GM12891 (cell line): ENCODE data around the gene LRMDA.

Experiments used
- DNase-seq: peaks from one replicate; pipeline ENCODE4 v3.0.0; 2011; ENCODE audit warnings: low spot score; ENCODE audit not compliant: insufficient read length
- FAIRE-seq: peaks from 2 replicates; lab custom pipeline; 2011; peaks lifted over from hg19 to GRCh38; lab: Jason Lieb, UNC
- PAX5 ChIP-seq: IDR thresholded peaks from 2 replicates; pipeline ENCODE4 v1.6.1; 2011; ENCODE audit warnings: low read length, moderate library complexity, mild to moderate bottlenecking; ENCODE audit not compliant: insufficient read depth, severe bottlenecking
- POLR2A ChIP-seq: IDR thresholded peaks from 2 replicates; pipeline ENCODE4 v1.6.1; 2011; ENCODE audit warnings: low read depth, low read length, control low read depth
- POLR2AphosphoS5 ChIP-seq: IDR thresholded peaks from 2 replicates; pipeline ENCODE4 v1.6.1; 2011; ENCODE audit warnings: low read depth, low read length, control low read depth
- POU2F2 ChIP-seq: IDR thresholded peaks from 2 replicates; pipeline ENCODE4 v1.6.1; 2011; ENCODE audit warnings: low read depth, mild to moderate bottlenecking, control low read depth, low read length, moderate library complexity
- SPI1 ChIP-seq: IDR thresholded peaks from 2 replicates; pipeline ENCODE4 v1.6.1; 2011; ENCODE audit warnings: low read depth, low read length, control low read depth
- TAF1 ChIP-seq: IDR thresholded peaks from 2 replicates; pipeline ENCODE4 v1.6.1; 2011; ENCODE audit warnings: low read depth, low read length, control low read depth

Gene LRMDA

GRCh38 chr10:75682649-75683557 lies 251.5 kb downstream of the LRMDA start:
- FAIRE-seq: no peak
- TF ChIP-seq POLR2A: no peak
- no peak for TF ChIP-seq SPI1
- TF ChIP-seq POU2F2: no peak
- no peak for TF ChIP-seq POLR2AphosphoS5
- no peak for TF ChIP-seq PAX5
- no peak for TF ChIP-seq TAF1
- no peak for DNase-seq

DNA sequence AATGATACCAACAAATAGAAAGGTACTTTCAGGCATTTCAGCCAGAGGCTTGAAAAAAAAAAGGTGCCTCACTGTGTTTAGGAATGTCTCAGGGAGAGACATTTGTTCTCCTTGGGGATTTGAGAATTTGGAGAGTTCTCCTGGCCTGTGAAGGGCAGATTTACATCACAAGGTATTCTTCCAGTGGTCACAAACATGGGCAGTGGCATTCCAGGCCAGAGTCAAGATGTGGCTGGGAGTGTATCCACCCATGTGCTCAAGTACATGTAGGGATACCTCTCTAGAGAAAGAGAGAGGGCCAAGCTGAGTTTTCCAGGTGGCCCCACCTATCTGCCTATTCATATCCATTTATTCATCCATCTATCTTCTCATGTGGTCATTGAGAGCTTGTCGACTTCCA lies 253.8 kb downstream of the LRMDA start:
- TF ChIP-seq PAX5 (no peak), POLR2AphosphoS5 (no peak), POLR2A (no peak), SPI1 (no peak), TAF1 (no peak), POU2F2 (no peak)
- no peak for DNase-seq
- no peak for FAIRE-seq

GRCh38 chr10:75688506-75689300 lies 257.3 kb downstream of the LRMDA start:
- no peak for TF ChIP-seq POLR2AphosphoS5
- TF ChIP-seq PAX5: no peak
- no peak for TF ChIP-seq SPI1
- no peak for TF ChIP-seq TAF1
- no peak for TF ChIP-seq POU2F2
- no peak for TF ChIP-seq POLR2A
- FAIRE-seq (no peak), DNase-seq (no peak)

- FAIRE-seq: no peak
- no peak for DNase-seq
- no peak for TF ChIP-seq POU2F2
- no peak for TF ChIP-seq SPI1
- no peak for TF ChIP-seq PAX5
- TF ChIP-seq TAF1: no peak
- TF ChIP-seq POLR2A: no peak
- no peak for TF ChIP-seq POLR2AphosphoS5
Measured at GRCh38 chr10:75693489-75693888, 262.1 kb downstream of the LRMDA start.

- TF ChIP-seq POLR2AphosphoS5: no peak
- no peak for TF ChIP-seq TAF1
- TF ChIP-seq POLR2A: no peak
- no peak for TF ChIP-seq SPI1
- no peak for TF ChIP-seq POU2F2
- no peak for TF ChIP-seq PAX5
- DNase-seq: no peak
- no peak for FAIRE-seq
Measured at GRCh38 chr10:75694269-75694668, 262.8 kb downstream of the LRMDA start.

- DNase-seq (no peak), FAIRE-seq (no peak)
- TF ChIP-seq POLR2A: no peak
- no peak for TF ChIP-seq TAF1
- TF ChIP-seq SPI1: no peak
- TF ChIP-seq POU2F2: no peak
- TF ChIP-seq POLR2AphosphoS5: no peak
- TF ChIP-seq PAX5: no peak
Measured at GRCh38 chr10:75694790-75695189, 263.4 kb downstream of the LRMDA start.

- FAIRE-seq (no peak), DNase-seq (no peak)
- TF ChIP-seq POLR2A (no peak), POU2F2 (no peak), TAF1 (no peak), PAX5 (no peak), POLR2AphosphoS5 (no peak), SPI1 (no peak)
Measured at GRCh38 chr10:75695994-75696393, 264.6 kb downstream of the LRMDA start.

GRCh38 chr10:75696536-75696935 lies 265.1 kb downstream of the LRMDA start:
- no peak for TF ChIP-seq SPI1
- TF ChIP-seq POLR2A: no peak
- TF ChIP-seq TAF1: no peak
- TF ChIP-seq POU2F2: no peak
- no peak for TF ChIP-seq POLR2AphosphoS5
- no peak for FAIRE-seq
- DNase-seq: no peak

DNA sequence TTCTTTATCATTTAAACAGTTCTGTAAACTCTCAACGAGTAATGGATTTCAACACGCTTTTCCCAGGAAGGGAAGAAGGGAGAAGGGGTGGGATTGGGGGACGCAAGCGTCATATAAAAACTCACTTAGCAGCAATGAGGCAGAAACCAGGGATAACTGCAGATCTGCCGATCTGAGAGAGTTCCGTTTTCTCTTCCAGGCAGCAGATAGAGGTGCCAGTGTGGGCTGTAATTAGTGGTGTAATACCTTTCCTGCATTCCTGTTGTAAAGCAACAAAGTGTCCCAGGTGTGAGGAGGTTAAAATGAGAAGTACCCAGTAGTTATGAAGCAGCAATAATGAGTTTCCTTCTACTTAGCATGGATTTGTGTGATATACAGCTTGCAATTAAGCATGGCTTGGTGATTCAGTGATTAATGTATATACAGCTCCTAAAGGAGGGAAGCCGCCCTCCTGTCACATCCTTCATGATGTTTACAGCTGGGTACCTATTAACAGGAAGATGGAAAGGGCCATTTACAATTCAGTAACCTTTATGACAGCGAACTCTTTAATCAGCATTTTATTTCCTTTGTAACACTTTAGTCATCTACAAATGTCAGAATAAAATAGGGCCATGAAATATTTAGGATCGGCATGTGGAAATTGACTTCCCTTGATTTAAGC lies 271.9 kb downstream of the LRMDA start:
- DNase-seq: no peak
- no peak for TF ChIP-seq SPI1
- TF ChIP-seq POLR2AphosphoS5: no peak
- TF ChIP-seq TAF1: no peak
- no peak for TF ChIP-seq PAX5
- no peak for TF ChIP-seq POLR2A
- TF ChIP-seq POU2F2: no peak
- FAIRE-seq: no peak
